ENCODE results near the gene SMIM12.
"Not testable (repeated sequence)": the region's sequence is repeated elsewhere in the genome, so short reads cannot be mapped to it uniquely, and the experiment has no call there.

Gene SMIM12

GRCh38 chr1:34816778-34817177, 42.8 kb downstream of the SMIM12 start:
- no peak overlapping the region for H3K4me3 ChIP-seq (ENCODE audit: low read depth, low read length)
- no peak for TF ChIP-seq CTCF (IDR thresholded peaks at IDR 0.05; ENCODE audit: low read depth, low read length)

GRCh38 chr1:34816332-34816731, 43.2 kb downstream of the SMIM12 start:
- TF ChIP-seq CTCF (IDR thresholded peaks at IDR 0.05; ENCODE audit: low read depth, low read length): no peak
- no peak overlapping the region for H3K4me3 ChIP-seq (ENCODE audit: low read depth, low read length)

- H3K4me3 ChIP-seq (ENCODE audit: low read depth, low read length): not testable (repeated sequence)
These were observed 48.8 kb downstream of the SMIM12 start for GRCh38 chr1:34810781-34811180.

- no peak for TF ChIP-seq CTCF (IDR thresholded peaks at IDR 0.05; ENCODE audit: low read depth, low read length)
- no peak overlapping the region for H3K4me3 ChIP-seq (ENCODE audit: low read depth, low read length)
These were observed 51.3 kb downstream of the SMIM12 start for GRCh38 chr1:34808051-34808810.

- no peak for TF ChIP-seq CTCF (IDR thresholded peaks at IDR 0.05; ENCODE audit: low read depth, low read length)
These were observed 53.2 kb downstream of the SMIM12 start for GRCh38 chr1:34806396-34806795.

GRCh38 chr1:34803770-34804169, 55.8 kb downstream of the SMIM12 start:
- no peak overlapping the region for H3K4me3 ChIP-seq (ENCODE audit: low read depth, low read length)
- no peak for TF ChIP-seq CTCF (IDR thresholded peaks at IDR 0.05; ENCODE audit: low read depth, low read length)

More at GRCh38 chr1:34806396-34806795, 53.2 kb downstream of the SMIM12 start:
- H3K4me3 ChIP-seq (ENCODE audit: low read depth, low read length): no peak overlapping the region
